ENCODE results near the gene VPS4B. TPM values are rescaled to one million over a fixed set of nuclear protein-coding genes. Genes with fewer than 3 reads are reported as not detected.
A peak's percentile ranks its signal among the peaks of the same experiment; 100 is the strongest.

Gene VPS4B
- total and polyA plus RNA-seq, 2 of the 8 experiments (the other 6 are each of a cell fraction or from before 2014, with no cell fraction given): 7.2 to 45.3 TPM

DNA sequence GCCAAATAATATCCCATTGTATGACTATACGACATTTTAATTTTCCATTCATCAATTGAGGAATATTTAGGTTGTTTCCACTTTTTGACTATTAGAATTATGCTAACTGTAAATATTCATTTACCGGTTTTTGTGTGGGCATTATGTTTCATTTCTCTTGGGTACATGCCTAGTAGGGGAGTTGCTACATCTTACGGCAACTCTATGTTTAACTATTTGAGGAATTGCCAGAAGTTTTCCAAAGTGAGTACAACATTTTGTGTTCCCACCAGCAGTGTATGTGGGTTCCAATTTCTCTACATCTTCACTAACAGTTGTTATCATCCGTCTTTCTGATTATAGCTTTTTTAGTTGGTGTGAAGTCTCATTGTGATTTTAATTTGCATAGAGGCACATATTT is 53.7 kb downstream of the VPS4B start:
- H4K20me1 ChIP-seq (replicated peaks in 1 of 2; ENCODE audit: control insufficient read depth in 1 of 2, insufficient read depth in 2 of 2, low read length in 2 of 2): peaks cover 0 to 2% of the 10 kb centered on the region in 2 experiments
- no peak overlapping the region for H4K5ac ChIP-seq (ENCODE audit: insufficient read length, low read depth, low read length)
- H3K4me3 ChIP-seq (ENCODE audit: extremely low read depth in 1 of 4, insufficient read depth in 2 of 4, low read depth in 3 of 4, low read length in 4 of 4): peak overlapping the region in 1 of 4 experiments; percentile 83; a peak in 2 of 8 replicates
- H3K4me1 ChIP-seq (replicated peaks in 1 of 4; ENCODE audit: control insufficient read depth in 3 of 4, insufficient read depth in 4 of 4, low read length in 3 of 4): peaks cover 0 to 2% (median 0%) of the 10 kb centered on the region in 4 experiments; a peak in 2 of 7 replicates
- H3K27me3 ChIP-seq (replicated peaks in 1 of 4; ENCODE audit: control insufficient read depth in 3 of 4, extremely low read depth in 1 of 4, insufficient read depth in 3 of 4, low read length in 3 of 4): no peaks in the 10 kb centered on the region
- H3K18ac ChIP-seq (ENCODE audit: extremely low read depth, low read length): no peak overlapping the region
- H3K4me2 ChIP-seq (ENCODE audit: insufficient read depth in 1 of 2, low read depth in 2 of 2, low read length in 2 of 2): no peak overlapping the region; a peak in 1 of 4 replicates
- no peak overlapping the region for H3K4ac ChIP-seq (replicated peaks; ENCODE audit: insufficient read length, low read depth, low read length)
- H2BK120ac ChIP-seq (replicated peaks; ENCODE audit: low read depth, low read length): no peak overlapping the region
- H3K27ac ChIP-seq (ENCODE audit: low read depth, low read length): no peak overlapping the region
- no peak for TF ChIP-seq TCF12 (IDR thresholded peaks at IDR 0.05; ENCODE audit: low read depth, low read length)
- no peak for TF ChIP-seq RBBP5 (IDR thresholded peaks at IDR 0.05; ENCODE audit: borderline replicate concordance, low read depth, low read length)
- no peak for TF ChIP-seq POU5F1 (IDR thresholded peaks at IDR 0.05; ENCODE audit: low read depth, low read length)
- no peak for TF ChIP-seq ASH2L (IDR thresholded peaks at IDR 0.05; ENCODE audit: low read length)
- no peak for TF ChIP-seq BRCA1 (IDR thresholded peaks at IDR 0.05; ENCODE audit: low read depth, low read length)
- no peak for TF ChIP-seq CHD1 (IDR thresholded peaks at IDR 0.05; ENCODE audit: low read depth, low read length)
- TF ChIP-seq HDAC2 (IDR thresholded peaks at IDR 0.05; ENCODE audit: borderline replicate concordance in 1 of 2, low read depth in 2 of 2, low read length in 2 of 2): no peak
- no peak for FAIRE-seq
- H3K56ac ChIP-seq (replicated peaks; ENCODE audit: insufficient read length, low read depth, low read length): no peak overlapping the region
- H2AFZ ChIP-seq (ENCODE audit: low read length): no peak overlapping the region
- no peak for DNase-seq (ENCODE audit: low read depth in 1 of 2, low spot score in 2 of 2)
- H3K36me3 ChIP-seq (ENCODE audit: control insufficient read depth in 2 of 4, insufficient read depth in 4 of 4, low read length in 3 of 4): no peaks in the 10 kb centered on the region; a peak in 1 of 8 replicates
- no peak overlapping the region for H3K9ac ChIP-seq (replicated peaks in 1 of 4; ENCODE audit: extremely low read depth in 1 of 4, low read depth in 3 of 4, low read length in 3 of 4)
- no peak overlapping the region for H4K91ac ChIP-seq (replicated peaks; ENCODE audit: insufficient read length, low read length)
- no peak overlapping the region for H2BK20ac ChIP-seq (ENCODE audit: low read length)
- H4K8ac ChIP-seq (ENCODE audit: extremely low read depth, insufficient read depth, low read length): no peak overlapping the region
- no peaks in the 10 kb centered on the region for H3K79me1 ChIP-seq (ENCODE audit: low read depth, low read length)
- no peak overlapping the region for H2AK5ac ChIP-seq (ENCODE audit: low read depth, low read length)
- peaks cover 4% of the 10 kb centered on the region for H3K23me2 ChIP-seq (ENCODE audit: low read depth, low read length)
- WGBS, 2 experiments (ENCODE audit: extremely low coverage in 1 of 2, insufficient coverage in 1 of 2, insufficient read length in 1 of 2, insufficient replicate concordance in 2 of 2, low coverage in 1 of 2, low lambda C conversion rate in 2 of 2, missing lambda C conversion rate in 1 of 2): 93% methylated on average over 4 of the region's 4 CpGs; no CpG with 5 or more reads in 1 of the 2 experiments
- ChIA-PET CTCF (ENCODE audit: partially characterized antibody) (interaction anchor here (1.0 to 1.1 kb wide), 2 partner anchors 17 to 29 kb away, joined by 3 read pairs; no protein-coding TSS in a partner anchor), POLR2A (ENCODE audit: partially characterized antibody) (interaction anchor here (1.7 kb wide), 1 partner anchor 143 kb away, joined by 3 read pairs; no protein-coding TSS in a partner anchor)
- H2BK5ac ChIP-seq (ENCODE audit: low read depth, low read length): no peak overlapping the region
- no peak overlapping the region for H2BK12ac ChIP-seq (ENCODE audit: low read depth, low read length)
- H3K79me2 ChIP-seq (ENCODE audit: control insufficient read depth in 1 of 2, insufficient read depth in 2 of 2, low read length in 2 of 2): peaks cover 0 to 26% of the 10 kb centered on the region in 2 experiments; a peak in 3 of 4 replicates
- H2BK15ac ChIP-seq (ENCODE audit: low read length): no peak overlapping the region
- no peak overlapping the region for H3K23ac ChIP-seq (ENCODE audit: insufficient read length)
- peaks cover 5 to 8% of the 10 kb centered on the region in 2 experiments for H3K9me3 ChIP-seq (ENCODE audit: insufficient read depth in 2 of 2, low read depth in 1 of 2, low read length in 1 of 2)
- no peak overlapping the region for H3K14ac ChIP-seq (ENCODE audit: insufficient read length)

Measured in H1 (cell line).